ENCODE data around the gene LRRC15. TPM values are rescaled to one million over a fixed set of nuclear protein-coding genes. Genes with fewer than 3 reads are reported as not detected.
A peak's percentile ranks its signal among the peaks of the same experiment; 100 is the strongest.

LRRC15 gene
- total and polyA plus RNA-seq, 8 donors, result 0.02 to 0.25 (median 0.08) TPM; not detected in 1

DNA sequence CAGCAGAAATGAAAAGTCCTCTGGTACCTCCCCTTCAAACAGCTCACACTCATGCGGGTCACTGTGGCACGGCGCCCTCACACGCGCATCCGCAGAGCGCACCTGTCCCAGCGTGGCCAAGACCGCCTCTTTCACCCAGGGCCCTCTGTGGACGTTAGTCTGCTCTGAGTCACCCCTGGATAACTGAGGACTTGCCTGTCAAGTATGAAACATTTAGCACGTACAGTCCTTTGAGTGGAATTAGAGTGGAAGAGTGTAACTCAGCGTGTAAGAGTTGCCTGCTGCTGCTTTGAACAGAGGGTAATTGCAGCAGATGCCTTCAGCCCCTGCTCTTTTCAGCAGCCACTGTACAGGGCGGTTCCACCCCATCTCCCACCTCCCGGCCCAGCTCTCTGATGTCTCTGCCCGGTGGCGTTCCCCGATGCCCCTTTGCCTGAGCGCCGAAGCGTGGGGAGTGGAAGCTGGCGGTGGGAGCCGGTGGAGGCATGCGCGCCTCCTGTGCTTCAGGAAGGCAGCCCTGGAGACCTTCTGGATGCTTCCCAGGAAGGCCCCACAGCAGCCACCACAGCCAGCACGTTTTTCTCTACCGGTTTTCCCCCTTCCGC is 41.4 kb downstream of the LRRC15 start:
- peaks cover 0 to 8% (median 5%) of the 10 kb centered on the region in 3 donors for H3K4me1 ChIP-seq
- no peak overlapping the region for H3K27ac ChIP-seq
- H3K9me3 ChIP-seq, result no peaks in the 10 kb centered on the region
- 83% methylated on average over 27 of the region's 27 CpGs for WGBS, 2 donors
- H3K4me3 ChIP-seq, result no peak overlapping the region
- ATAC-seq, result no peak
- peaks cover 0 to 2% (median 0%) of the 10 kb centered on the region in 4 donors for H3K27me3 ChIP-seq
- no peak for FAIRE-seq
- TF ChIP-seq, protein P1, sequence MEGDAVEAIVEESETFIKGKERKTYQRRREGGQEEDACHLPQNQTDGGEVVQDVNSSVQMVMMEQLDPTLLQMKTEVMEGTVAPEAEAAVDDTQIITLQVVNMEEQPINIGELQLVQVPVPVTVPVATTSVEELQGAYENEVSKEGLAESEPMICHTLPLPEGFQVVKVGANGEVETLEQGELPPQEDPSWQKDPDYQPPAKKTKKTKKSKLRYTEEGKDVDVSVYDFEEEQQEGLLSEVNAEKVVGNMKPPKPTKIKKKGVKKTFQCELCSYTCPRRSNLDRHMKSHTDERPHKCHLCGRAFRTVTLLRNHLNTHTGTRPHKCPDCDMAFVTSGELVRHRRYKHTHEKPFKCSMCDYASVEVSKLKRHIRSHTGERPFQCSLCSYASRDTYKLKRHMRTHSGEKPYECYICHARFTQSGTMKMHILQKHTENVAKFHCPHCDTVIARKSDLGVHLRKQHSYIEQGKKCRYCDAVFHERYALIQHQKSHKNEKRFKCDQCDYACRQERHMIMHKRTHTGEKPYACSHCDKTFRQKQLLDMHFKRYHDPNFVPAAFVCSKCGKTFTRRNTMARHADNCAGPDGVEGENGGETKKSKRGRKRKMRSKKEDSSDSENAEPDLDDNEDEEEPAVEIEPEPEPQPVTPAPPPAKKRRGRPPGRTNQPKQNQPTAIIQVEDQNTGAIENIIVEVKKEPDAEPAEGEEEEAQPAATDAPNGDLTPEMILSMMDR (IDR thresholded peaks at IDR 0.05), result no peak
- DNase-seq, result peak in 1 of 6 donors; percentile 11
- H3K36me3 ChIP-seq, result no peaks in the 10 kb centered on the region
- intact Hi-C loops (cut with DNase I), result no loop called here

DNA sequence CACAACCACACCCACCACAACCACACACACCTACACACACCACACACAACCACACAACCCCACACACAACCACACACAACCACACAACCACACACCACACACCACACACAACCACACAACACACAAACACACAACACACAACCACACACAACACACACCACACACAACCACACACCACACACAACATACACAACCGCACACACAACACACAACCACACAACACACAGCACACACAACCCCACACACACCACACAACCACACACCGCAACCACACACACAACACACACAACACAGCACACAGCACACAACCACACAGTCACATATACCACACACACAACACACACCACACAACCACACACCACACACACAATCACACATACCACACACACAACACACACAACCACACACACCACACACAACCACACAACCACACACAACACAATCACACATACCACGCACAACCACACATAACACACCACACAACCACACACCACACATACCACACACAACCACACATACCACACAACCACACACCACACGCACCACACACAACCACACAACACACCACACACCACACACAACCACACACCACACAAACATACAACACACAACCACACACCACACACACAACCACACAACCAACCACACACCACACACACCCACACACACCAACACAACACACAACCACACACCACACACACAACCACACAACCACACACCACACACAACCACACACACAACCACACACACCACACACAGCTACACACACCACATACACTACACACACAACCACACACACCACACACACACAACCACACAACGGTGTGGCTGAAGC is 42.1 kb downstream of the LRRC15 start:
- intact Hi-C loops (cut with DNase I), result no loop called here
- H3K36me3 ChIP-seq, result no peaks in the 10 kb centered on the region
- no peak overlapping the region for H3K27ac ChIP-seq
- no peak for ATAC-seq
- DNase-seq, result no peak
- H3K4me3 ChIP-seq, result no peak overlapping the region
- peaks cover 0 to 5% (median 5%) of the 10 kb centered on the region in 3 donors for H3K4me1 ChIP-seq
- 90 to 91% methylated on average over 5 of the region's 5 CpGs for WGBS, 2 donors
- H3K9me3 ChIP-seq, result no peaks in the 10 kb centered on the region
- H3K27me3 ChIP-seq, result no peaks in the 10 kb centered on the region
- TF ChIP-seq, protein P1 (IDR thresholded peaks at IDR 0.05), result no peak
- no peak for FAIRE-seq

DNA sequence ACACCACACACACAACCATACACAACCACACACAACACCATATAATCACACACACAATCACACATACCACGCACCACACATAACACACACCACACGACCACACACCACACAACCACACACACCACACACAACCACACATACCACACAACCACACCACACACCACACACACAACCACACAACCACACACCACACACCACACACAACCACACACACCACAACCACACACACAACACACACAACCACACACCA is 42.6 kb downstream of the LRRC15 start:
- H3K27ac ChIP-seq, result no peak overlapping the region
- H3K27me3 ChIP-seq, result no peaks in the 10 kb centered on the region
- H3K9me3 ChIP-seq, result no peaks in the 10 kb centered on the region
- 71 to 94% methylated on average over 2 of the region's 2 CpGs for WGBS, 2 donors
- no peak for ATAC-seq
- no peaks in the 10 kb centered on the region for H3K36me3 ChIP-seq
- intact Hi-C loops (cut with DNase I), result no loop called here
- TF ChIP-seq, protein P1 (IDR thresholded peaks at IDR 0.05), result no peak
- DNase-seq, result no peak
- H3K4me1 ChIP-seq, result peaks cover 0 to 5% (median 5%) of the 10 kb centered on the region in 3 donors
- no peak overlapping the region for H3K4me3 ChIP-seq
- FAIRE-seq, result no peak

DNA sequence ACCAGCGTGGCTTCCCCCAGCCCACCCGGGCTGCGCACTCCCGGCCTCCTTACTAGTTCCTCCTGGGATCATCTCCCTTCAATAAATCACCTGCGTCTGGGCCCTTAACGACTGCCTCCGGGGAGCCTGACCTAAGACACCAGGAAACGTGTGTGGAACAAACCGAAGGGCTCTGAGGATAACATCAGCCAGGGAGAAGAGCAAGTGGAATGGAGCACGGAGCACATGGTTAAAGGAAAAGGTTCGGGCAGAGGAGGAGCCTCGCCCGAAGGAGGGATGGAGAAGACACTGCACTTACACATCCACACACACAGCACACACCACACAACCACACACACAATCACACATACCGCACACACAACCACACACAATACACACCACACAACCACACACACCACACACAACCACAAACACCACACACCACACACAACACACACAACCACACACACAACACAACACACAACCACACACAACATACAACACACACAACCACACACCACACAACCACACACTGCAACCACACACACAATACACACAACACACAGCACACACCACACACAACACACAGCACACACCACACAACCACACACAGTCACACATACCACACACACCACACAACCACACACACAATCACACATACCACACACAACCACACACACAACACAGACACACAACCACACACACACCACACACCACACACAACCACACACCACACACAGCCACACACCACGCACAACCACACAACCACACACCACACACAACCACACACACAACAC is 43.2 kb downstream of the LRRC15 start:
- TF ChIP-seq, protein P1 (IDR thresholded peaks at IDR 0.05), result no peak
- H3K27ac ChIP-seq, result no peak overlapping the region
- no peaks in the 10 kb centered on the region for H3K9me3 ChIP-seq
- no peaks in the 10 kb centered on the region for H3K36me3 ChIP-seq
- DNase-seq (no peak), ATAC-seq (no peak), FAIRE-seq (no peak)
- WGBS, 2 donors, result 64 to 77% methylated on average over 15 of the region's 15 CpGs
- intact Hi-C loops (cut with DNase I), result no loop called here
- peaks cover 0 to 5% (median 5%) of the 10 kb centered on the region in 3 donors for H3K4me1 ChIP-seq
- H3K27me3 ChIP-seq, result no peaks in the 10 kb centered on the region
- H3K4me3 ChIP-seq, result no peak overlapping the region

Data from pancreas (tissue), 10 donors.